Endothelial cell of umbilical vein (primary cell): ENCODE results near the gene DMRT3. TPM values are rescaled to one million over a fixed set of nuclear protein-coding genes. Genes with fewer than 3 reads are reported as not detected.

Experiments
- BruUV-seq: library from RNA; stranded (reverse); fragments of 400-500 nt; replicated peaks from 2 replicates; lab custom pipeline; 2021; lab: Mats Ljungman, UMichigan
- CTCF ChIA-PET: fragments of 300-600, 350-600 bp; sonication (Branson Sonifier 250); formaldehyde crosslinking; loops from one replicate; lab custom pipeline; 2021; ENCODE audit warnings: antibody characterized with exemption, inconsistent platforms; lab: Charles Lee
- POLR2A ChIA-PET: fragments of 300-600, 350-600 bp; sonication (Branson Sonifier 250); formaldehyde crosslinking; loops from one replicate; lab custom pipeline; 2021; ENCODE audit warnings: antibody characterized with exemption, inconsistent platforms; lab: Charles Lee
- DNase-seq: peaks from one replicate; pipeline ENCODE4 v3.0.0-alpha.2; 2011; ENCODE audit warnings: low read depth, low spot score
- FAIRE-seq: peaks from 2 replicates; lab custom pipeline; 2011; peaks lifted over from hg19 to GRCh38; lab: Jason Lieb, UNC
- H2AFZ ChIP-seq: 2 replicates; pipeline ENCODE4 v1.6.0; 2012; ENCODE audit warnings: low read depth, low read length, control low read depth, inconsistent platforms
- H3K27ac ChIP-seq: 2 replicates; pipeline ENCODE4 v1.5.1; 2011; ENCODE audit warnings: low read depth, mild to moderate bottlenecking, control low read depth, low read length, moderate library complexity; ENCODE audit not compliant: insufficient read depth
- H3K27me3 ChIP-seq, 2 experiments: 2 replicates each; pipeline versions ENCODE4 v1.6.0 to v1.6.1; 2011; ENCODE audit warnings: low read length in 2 of 2, mixed read lengths in 1 of 2; ENCODE audit not compliant: control insufficient read depth in 2 of 2, insufficient read depth in 2 of 2
- H3K36me3 ChIP-seq, 2 experiments: 2 replicates in 1 of 2; 3 replicates in 1 of 2; pipeline ENCODE4 v1.5.1; 2011; ENCODE audit warnings: low read length in 2 of 2, mild to moderate bottlenecking in 1 of 2, moderate library complexity in 1 of 2; ENCODE audit not compliant: control insufficient read depth in 2 of 2, insufficient read depth in 2 of 2; ENCODE audit errors: extremely low read depth in 1 of 2
- H3K4me1 ChIP-seq: 3 replicates; pipeline ENCODE4 v1.5.1; 2011; ENCODE audit warnings: mild to moderate bottlenecking, low read length; ENCODE audit not compliant: control insufficient read depth, insufficient read depth; ENCODE audit errors: extremely low read depth
- H3K4me2 ChIP-seq: 2 replicates; pipeline ENCODE4 v1.6.1; 2011; ENCODE audit warnings: low read length, control low read depth, mixed read lengths; ENCODE audit not compliant: insufficient read depth
- H3K4me3 ChIP-seq, 3 experiments: fragments of 200-600 bp in 1 of 3; sonication (generic), shearing (Covaris generic) in 1 of 3; replicated peaks in 1 of 3; 2 replicates each; pipeline ENCODE4 v1.5.1; 2011 to 2016; ENCODE audit warnings: control low read depth in 3 of 3, low read length in 3 of 3, mild to moderate bottlenecking in 2 of 3, inconsistent platforms in 1 of 3, low read depth in 1 of 3, moderate library complexity in 1 of 3; ENCODE audit not compliant: insufficient read depth in 1 of 3
- H3K79me2 ChIP-seq: 2 replicates; pipeline ENCODE4 v1.6.0; 2012; ENCODE audit warnings: low read length, inconsistent platforms; ENCODE audit not compliant: control insufficient read depth, insufficient read depth
- H3K9ac ChIP-seq: replicated peaks from 2 replicates; pipeline ENCODE3; 2011; ENCODE audit warnings: low read length, control low read depth; ENCODE audit not compliant: insufficient read depth; ENCODE audit errors: extremely low read depth
- H3K9me1 ChIP-seq: replicated peaks from 3 replicates; pipeline ENCODE4 v1.6.0; 2011; ENCODE audit warnings: mild to moderate bottlenecking, low read length; ENCODE audit not compliant: control insufficient read depth, insufficient read depth; ENCODE audit errors: extremely low read depth
- H3K9me3 ChIP-seq: replicated peaks from 2 replicates; pipeline ENCODE4 v1.5.1; 2012; ENCODE audit warnings: low read length, inconsistent platforms; ENCODE audit not compliant: control insufficient read depth, insufficient read depth
- H4K20me1 ChIP-seq: replicated peaks from 2 replicates; pipeline ENCODE3; 2011; ENCODE audit warnings: mild to moderate bottlenecking, low read length; ENCODE audit not compliant: control insufficient read depth, insufficient read depth; ENCODE audit errors: extremely low read depth
- EZH2 ChIP-seq: IDR thresholded peaks from 2 replicates; pipeline ENCODE4 v1.6.1; 2012; ENCODE audit warnings: borderline replicate concordance, low read depth, mild to moderate bottlenecking, moderate library complexity, low read length, inconsistent platforms; ENCODE audit not compliant: severe bottlenecking
- FOS ChIP-seq: IDR thresholded peaks from 2 replicates; pipeline ENCODE4 v1.6.1; 2011; ENCODE audit warnings: mild to moderate bottlenecking, low read length, moderate library complexity, borderline replicate concordance; ENCODE audit not compliant: insufficient read depth
- POLR2A ChIP-seq: IDR thresholded peaks from 2 replicates; pipeline ENCODE4 v1.6.1; 2012; ENCODE audit warnings: low read depth, mild to moderate bottlenecking, control low read depth, low read length
- POLR2AphosphoS5 ChIP-seq: IDR thresholded peaks from 2 replicates; pipeline ENCODE4 v1.6.1; 2012; ENCODE audit warnings: low read depth, mild to moderate bottlenecking, control low read depth, low read length, moderate library complexity; ENCODE audit not compliant: insufficient read depth
- dilution Hi-C: fragments of 300-500 bp; cut with MboI; formaldehyde crosslinking; loops from one replicate; pipeline ENCODE4 v1.15.0; 2019; ENCODE audit warnings: low sequenced_read_pairs; ENCODE audit not compliant: extremely low pct_ligation_motif_present
- intact Hi-C: fragments of 100-400 bp; cut with micrococcal nuclease; formaldehyde crosslinking; loops from one replicate; pipeline ENCODE4 v1.10.0; 2022
- polyA plus RNA-seq, 4 experiments: library from polyadenylated mRNA; depleted of rRNA in 3 of 4; stranded (reverse) in 3 of 4; unstranded in 1 of 4; fragments of >200 nt; gene quantifications; 2 replicates each; pipeline versions ENCODE4 v1.2.1 to v1.2.3, GENCODE V29; 2011 to 2012; ENCODE audit warnings: missing spikeins in 1 of 4
- total RNA-seq: library from RNA; stranded (reverse); gene quantifications from 2 replicates; pipeline ENCODE4 v1.2.3, GENCODE V29; 2021
- TF ChIP-seq, protein P1 (sequence below): IDR thresholded peaks from 2 replicates; pipeline ENCODE4 v1.6.1; 2011; ENCODE audit not compliant: insufficient read depth, insufficient read length
- TF ChIP-seq, protein P2 (sequence below), 2 donors: IDR thresholded peaks; 1 replicate in 1 of 2; 2 replicates in 1 of 2; pipeline ENCODE4 v1.5.1; 2011; ENCODE audit warnings: low read length in 2 of 2, mild to moderate bottlenecking in 2 of 2, moderate library complexity in 2 of 2, control low read depth in 1 of 2, inconsistent platforms in 1 of 2, low read depth in 1 of 2; ENCODE audit not compliant: insufficient read depth in 1 of 2; ENCODE audit errors: extremely low read depth in 1 of 2

DMRT3 gene
- total and polyA plus RNA-seq, 2 donors (not counting 3 experiments of a cell fraction or from before 2014, with no cell fraction given): not detected

DNA sequence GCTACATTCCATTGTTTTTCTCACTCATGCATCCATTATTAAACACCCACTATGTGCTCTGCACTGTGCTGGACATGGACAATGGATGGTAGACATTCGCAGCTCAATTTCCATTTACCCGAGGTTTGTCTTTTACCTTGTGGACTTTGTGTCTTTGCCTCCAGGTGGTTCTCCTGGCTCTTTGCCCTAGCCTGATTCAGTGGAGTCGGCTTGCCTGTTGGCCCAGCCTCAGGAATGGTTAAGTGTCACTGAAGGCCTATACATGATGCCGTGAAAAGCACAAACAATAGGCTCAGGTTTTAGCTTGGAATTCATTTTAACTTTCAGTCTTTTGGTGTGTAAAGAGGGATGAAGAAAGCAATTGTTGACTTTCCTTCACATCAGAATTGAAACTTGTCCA is 16.5 kb upstream of the DMRT3 start:
- dilution Hi-C loops (no loop called here), intact Hi-C loops (no loop called here)
- FAIRE-seq: no peak
- Histone ChIP-seq H3K4me1 (no peaks in the 10 kb centered on the region), H3K9me1 (no peaks in the 10 kb centered on the region), H3K9ac (no peak overlapping the region), H3K9me3 (no peaks in the 10 kb centered on the region), H3K36me3 (no peaks in the 10 kb centered on the region), H3K27me3 (peaks cover 5 to 6% of the 10 kb centered on the region in 2 experiments), H3K27ac (no peak overlapping the region), H3K4me3 (no peak overlapping the region), H3K79me2 (no peaks in the 10 kb centered on the region), H4K20me1 (no peaks in the 10 kb centered on the region), H3K4me2 (no peak overlapping the region), H2AFZ (no peak overlapping the region)
- DNase-seq: no peak
- CTCF ChIA-PET: no interaction called here
- POLR2A ChIA-PET: no interaction called here
- BruUV-seq: no TSS peak
- TF ChIP-seq FOS (no peak), POLR2AphosphoS5 (no peak)
- TF ChIP-seq, protein P1, sequence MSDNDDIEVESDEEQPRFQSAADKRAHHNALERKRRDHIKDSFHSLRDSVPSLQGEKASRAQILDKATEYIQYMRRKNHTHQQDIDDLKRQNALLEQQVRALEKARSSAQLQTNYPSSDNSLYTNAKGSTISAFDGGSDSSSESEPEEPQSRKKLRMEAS: no peak

GRCh38 chr9:962023-962422 is 14.4 kb upstream of the DMRT3 start:
- no peaks in the 10 kb centered on the region for H3K36me3 ChIP-seq
- no peaks in the 10 kb centered on the region for H3K9me1 ChIP-seq
- ChIA-PET POLR2A (no interaction called here), CTCF (no interaction called here)
- H3K9me3 ChIP-seq: no peaks in the 10 kb centered on the region
- H3K27ac ChIP-seq: no peak overlapping the region
- dilution Hi-C loops (no loop called here), intact Hi-C loops (no loop called here)
- no peaks in the 10 kb centered on the region for H4K20me1 ChIP-seq
- no peak overlapping the region for H3K9ac ChIP-seq
- H3K27me3 ChIP-seq: peaks cover 14 to 27% of the 10 kb centered on the region in 2 experiments
- H3K79me2 ChIP-seq: no peaks in the 10 kb centered on the region
- DNase-seq: no peak
- TF ChIP-seq POLR2AphosphoS5 (no peak), EZH2 (no peak), POLR2A (no peak)
- TF ChIP-seq, protein P1: no peak
- TF ChIP-seq, protein P2, sequence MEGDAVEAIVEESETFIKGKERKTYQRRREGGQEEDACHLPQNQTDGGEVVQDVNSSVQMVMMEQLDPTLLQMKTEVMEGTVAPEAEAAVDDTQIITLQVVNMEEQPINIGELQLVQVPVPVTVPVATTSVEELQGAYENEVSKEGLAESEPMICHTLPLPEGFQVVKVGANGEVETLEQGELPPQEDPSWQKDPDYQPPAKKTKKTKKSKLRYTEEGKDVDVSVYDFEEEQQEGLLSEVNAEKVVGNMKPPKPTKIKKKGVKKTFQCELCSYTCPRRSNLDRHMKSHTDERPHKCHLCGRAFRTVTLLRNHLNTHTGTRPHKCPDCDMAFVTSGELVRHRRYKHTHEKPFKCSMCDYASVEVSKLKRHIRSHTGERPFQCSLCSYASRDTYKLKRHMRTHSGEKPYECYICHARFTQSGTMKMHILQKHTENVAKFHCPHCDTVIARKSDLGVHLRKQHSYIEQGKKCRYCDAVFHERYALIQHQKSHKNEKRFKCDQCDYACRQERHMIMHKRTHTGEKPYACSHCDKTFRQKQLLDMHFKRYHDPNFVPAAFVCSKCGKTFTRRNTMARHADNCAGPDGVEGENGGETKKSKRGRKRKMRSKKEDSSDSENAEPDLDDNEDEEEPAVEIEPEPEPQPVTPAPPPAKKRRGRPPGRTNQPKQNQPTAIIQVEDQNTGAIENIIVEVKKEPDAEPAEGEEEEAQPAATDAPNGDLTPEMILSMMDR (IDR thresholded peaks at IDR 0.05; ENCODE audit: extremely low read depth in 1 of 2, insufficient read depth in 1 of 2, low read depth in 1 of 2, low read length in 2 of 2): no peak
- no peaks in the 10 kb centered on the region for H3K4me1 ChIP-seq
- H3K4me3 ChIP-seq: no peak overlapping the region
- H2AFZ ChIP-seq: no peak overlapping the region
- no peak for FAIRE-seq
- no peak overlapping the region for H3K4me2 ChIP-seq
- BruUV-seq: no TSS peak
